Kidney capillary endothelial cell (primary cell): ENCODE data around the gene RUNX2.
"Not testable (repeated sequence)": the region's sequence is repeated elsewhere in the genome, so short reads cannot be mapped to it uniquely, and the experiment has no call there.

ENCODE experiments used
- DNase-seq: peaks from one replicate; pipeline ENCODE4 v3.0.0-alpha.2; 2018; ENCODE audit warnings: low spot score

RUNX2 gene

GRCh38 chr6:45457141-45457540 lies 129.0 kb downstream of the RUNX2 start:
- DNase-seq, result no peak

GRCh38 chr6:45458672-45459071 lies 130.5 kb downstream of the RUNX2 start:
- no peak for DNase-seq

GRCh38 chr6:45460166-45460565 lies 132.0 kb downstream of the RUNX2 start:
- DNase-seq, result no peak

- DNase-seq, result no peak
These were observed 133.4 kb downstream of the RUNX2 start for GRCh38 chr6:45461486-45461885.

- DNase-seq, result no peak
These were observed 134.3 kb downstream of the RUNX2 start for GRCh38 chr6:45462190-45463134.

GRCh38 chr6:45464685-45465084 lies 136.6 kb downstream of the RUNX2 start:
- no peak for DNase-seq

- no peak for DNase-seq
These were observed 138.6 kb downstream of the RUNX2 start for GRCh38 chr6:45466686-45467085.

- not testable (repeated sequence) for DNase-seq
These were observed 139.3 kb downstream of the RUNX2 start for GRCh38 chr6:45467417-45467816.

- DNase-seq, result no peak
These were observed 139.7 kb downstream of the RUNX2 start for GRCh38 chr6:45467853-45468252.

GRCh38 chr6:45469663-45470062 lies 141.5 kb downstream of the RUNX2 start:
- no peak for DNase-seq

GRCh38 chr6:45470131-45470738 lies 142.1 kb downstream of the RUNX2 start:
- DNase-seq, result no peak

- DNase-seq, result no peak
These were observed 144.3 kb downstream of the RUNX2 start for GRCh38 chr6:45472382-45472781.

- no peak for DNase-seq
These were observed 145.2 kb downstream of the RUNX2 start for GRCh38 chr6:45473121-45473993.

GRCh38 chr6:45474376-45474775 lies 146.2 kb downstream of the RUNX2 start:
- no peak for DNase-seq

- no peak for DNase-seq
These were observed 148.2 kb downstream of the RUNX2 start for GRCh38 chr6:45476341-45476740.

GRCh38 chr6:45477278-45477677 lies 149.1 kb downstream of the RUNX2 start:
- no peak for DNase-seq

GRCh38 chr6:45477790-45478189 lies 149.7 kb downstream of the RUNX2 start:
- no peak for DNase-seq

- peak; percentile 86 for DNase-seq
These were observed 150.1 kb downstream of the RUNX2 start for GRCh38 chr6:45478240-45478639.

- no peak for DNase-seq
These were observed 152.0 kb downstream of the RUNX2 start for GRCh38 chr6:45479834-45480751.

- DNase-seq, result no peak
These were observed 152.8 kb downstream of the RUNX2 start for GRCh38 chr6:45480752-45481415.

GRCh38 chr6:45483021-45483420 lies 154.9 kb downstream of the RUNX2 start:
- no peak for DNase-seq
